K562 (cell line): ENCODE results near the gene PCDHGA7.

Source experiments
- ZKSCAN1 ChIP-seq: fragments of 150-350 bp; IDR thresholded peaks from 2 replicates; pipeline ENCODE4 v1.6.1; 2016; ENCODE audit warnings: low read depth, low read length
- ZNF324 ChIP-seq: fragments of 250-450 bp; sonication (Bioruptor Pico); IDR thresholded peaks from 2 replicates; pipeline ENCODE4 v1.4.0; 2020; ENCODE audit warnings: mild to moderate bottlenecking

DNA sequence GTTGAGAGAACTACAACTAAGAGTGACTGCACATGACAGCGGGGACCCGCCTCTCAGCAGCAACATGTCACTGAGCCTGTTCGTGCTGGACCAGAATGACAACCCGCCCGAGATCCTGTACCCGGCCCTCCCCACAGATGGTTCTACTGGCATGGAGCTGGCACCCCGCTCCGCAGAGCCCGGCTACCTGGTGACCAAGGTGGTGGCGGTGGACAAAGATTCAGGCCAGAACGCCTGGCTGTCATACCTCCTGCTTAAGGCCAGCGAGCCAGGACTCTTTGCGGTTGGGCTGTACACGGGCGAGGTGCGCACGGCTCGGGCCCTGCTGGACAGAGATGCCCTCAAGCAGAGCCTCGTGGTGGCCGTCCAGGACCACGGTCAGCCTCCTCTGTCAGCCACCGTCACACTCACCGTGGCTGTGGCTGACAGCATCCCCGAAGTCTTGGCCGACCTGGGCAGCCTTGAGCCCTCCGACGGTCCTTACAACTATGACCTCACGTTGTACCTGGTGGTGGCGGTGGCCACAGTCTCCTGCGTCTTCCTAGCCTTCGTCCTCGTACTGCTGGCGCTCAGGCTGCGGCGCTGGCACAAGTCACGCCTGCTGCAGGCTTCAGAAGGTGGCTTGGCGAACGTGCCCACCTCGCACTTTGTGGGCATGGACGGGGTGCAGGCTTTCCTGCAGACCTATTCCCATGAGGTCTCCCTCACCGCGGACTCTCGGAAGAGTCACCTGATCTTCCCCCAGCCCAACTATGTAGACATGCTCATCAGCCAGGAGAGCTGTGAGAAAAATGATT lies 2.1 kb downstream of the PCDHGA7 start:
- TF ChIP-seq ZKSCAN1 (no peak), ZNF324 (CRISPR knock-in tag) (no peak)
